NCI-H2107 treated with DMSO at 0.1 percent for 48 hours (cell line): ENCODE results near the gene MPIG6B.

Experiments used
- DNase-seq: peaks from one replicate; lab custom pipeline; 2025; ENCODE audit not compliant: unreplicated experiment; lab: John Stamatoyannopoulos, UW

MPIG6B gene

GRCh38 chr6:31720196-31720770, 2.9 kb upstream of the MPIG6B start:
- DNase-seq, result no peak

- DNase-seq, result no peak
These were observed 1.7 kb upstream of the MPIG6B start, which contains the start of gene LY6G6C for GRCh38 chr6:31721351-31722020. TSS of gene LY6G6C (minus strand) at chr6:31721746. CDS start at chr6:31721679, 67 bp downstream.

DNA sequence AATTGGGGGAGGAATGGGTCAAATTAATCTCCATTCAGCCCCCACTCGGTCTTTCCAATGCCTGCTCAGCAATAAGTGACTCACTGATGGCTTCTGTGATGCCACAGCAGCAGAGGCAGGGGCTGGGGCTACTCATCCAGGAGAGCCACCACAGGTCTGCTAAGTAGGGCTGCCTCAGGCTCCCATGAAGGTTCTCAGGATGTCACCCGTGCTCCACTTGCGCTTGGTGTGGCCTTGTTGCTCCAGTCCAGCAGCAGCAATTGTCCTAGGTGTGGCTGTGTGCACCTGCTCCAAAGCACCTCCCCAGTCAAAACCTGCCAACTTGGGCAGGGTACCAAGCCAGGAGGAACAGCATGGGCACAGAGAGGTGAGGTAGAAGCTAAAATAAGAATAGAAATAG, 1.0 kb upstream of the MPIG6B start:
- DNase-seq, result no peak

GRCh38 chr6:31723980-31724691, 963 bp downstream of the MPIG6B start:
- no peak for DNase-seq

GRCh38 chr6:31725502-31726350, 2.6 kb downstream of the MPIG6B start:
- DNase-seq, result no peak

GRCh38 chr6:31727034-31727716, 4.0 kb downstream of the MPIG6B start:
- no peak for DNase-seq

DNA sequence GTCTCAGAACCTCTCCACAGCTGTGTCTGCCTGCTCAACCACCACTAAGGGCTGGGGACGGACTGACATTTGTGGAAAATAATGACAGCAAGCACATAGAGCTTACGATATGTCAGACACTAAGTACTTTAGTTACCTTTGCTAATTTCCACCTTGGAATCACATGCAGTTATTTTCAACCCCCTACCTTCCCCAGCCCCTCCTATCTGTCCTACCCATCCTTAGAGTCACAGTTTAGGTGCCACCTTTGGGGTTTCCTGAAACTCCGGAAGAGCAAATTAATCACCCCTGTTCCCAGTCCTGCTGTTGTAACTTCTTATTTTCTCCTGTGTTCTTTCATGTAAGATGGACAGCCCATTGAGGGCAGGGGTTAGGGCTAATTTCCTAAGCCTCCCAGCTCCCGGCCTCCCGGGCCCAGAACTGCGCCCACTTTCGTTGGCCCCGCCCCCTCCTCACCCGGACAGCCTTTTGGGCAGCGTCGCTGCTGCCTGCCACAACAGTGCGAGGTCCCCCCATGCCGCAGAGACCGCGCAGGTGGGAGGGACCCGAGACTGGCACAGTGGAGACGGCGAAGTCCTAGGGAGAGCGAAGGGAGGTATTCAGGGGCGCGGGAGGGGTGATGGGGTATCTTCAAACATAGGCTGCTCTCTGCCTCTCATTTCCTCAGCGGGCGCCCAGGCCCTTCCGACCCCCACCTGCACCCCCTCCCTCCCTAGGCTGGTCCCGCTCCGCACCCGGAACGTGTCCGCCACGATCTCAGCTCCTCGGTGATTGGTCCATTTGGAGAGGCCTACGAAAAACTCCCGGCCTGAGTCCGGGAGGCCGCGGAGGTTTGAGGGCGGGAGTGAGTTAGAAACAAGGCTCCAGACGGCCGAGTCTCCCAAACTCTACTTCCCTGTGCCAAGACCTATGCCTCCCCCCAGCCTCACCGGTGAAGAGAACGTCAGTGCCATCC, 4.8 kb downstream of the MPIG6B start:
- no peak for DNase-seq

DNA sequence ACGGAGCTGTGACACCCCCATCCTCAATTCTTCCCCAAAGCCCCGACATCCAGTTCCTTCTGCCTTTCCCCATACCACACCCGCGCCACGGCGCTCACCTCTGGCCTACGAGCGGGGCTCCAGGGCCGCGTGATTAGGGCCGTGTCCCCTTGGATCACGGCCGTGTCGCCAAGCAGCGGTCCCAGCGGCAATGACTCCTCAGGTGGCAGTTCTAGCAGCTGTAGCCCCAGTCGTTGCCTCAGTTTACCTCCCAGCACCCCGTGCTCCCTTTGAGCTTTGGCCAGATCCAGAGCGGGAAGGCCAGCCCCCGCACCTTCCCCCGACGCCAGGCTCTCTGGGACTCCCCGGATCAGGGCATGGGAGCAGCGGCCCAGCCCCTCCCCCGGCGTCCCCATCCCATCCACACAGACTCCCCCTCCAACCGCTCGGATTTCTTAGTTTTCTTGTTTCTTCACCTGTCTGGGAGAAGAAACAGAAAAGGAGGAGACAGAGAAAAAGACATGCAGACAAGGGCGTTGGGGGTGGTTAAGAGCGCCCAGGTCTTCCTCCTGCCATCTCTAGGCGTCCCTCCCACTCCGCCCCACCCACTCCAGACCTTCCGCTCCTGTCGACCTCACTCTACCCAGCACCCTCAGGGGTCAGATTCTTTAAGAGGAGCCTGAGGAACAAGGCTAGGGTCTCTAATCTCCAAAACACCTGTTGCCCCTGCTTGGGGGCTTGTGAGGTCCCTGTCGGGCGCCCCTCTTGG, 5.8 kb downstream of the MPIG6B start, which contains the start of gene DDAH2:
Gene DDAH2, minus strand, starts transcription at position 533 of the 748 bp plus-strand sequence. Its CDS starts 138 bp downstream, at position 395.
- DNase-seq, result no peak

GRCh38 chr6:31729515-31729978, 6.4 kb downstream of the MPIG6B start:
- no peak for DNase-seq

- DNase-seq, result no peak
These were observed 6.9 kb downstream of the MPIG6B start for GRCh38 chr6:31729979-31730630.

GRCh38 chr6:31730631-31731086, 7.5 kb downstream of the MPIG6B start:
- DNase-seq, result no peak

GRCh38 chr6:31732029-31732428, 8.9 kb downstream of the MPIG6B start:
- no peak for DNase-seq

GRCh38 chr6:31733734-31734133, 10.6 kb downstream of the MPIG6B start:
- no peak for DNase-seq

- no peak for DNase-seq
These were observed 11.2 kb downstream of the MPIG6B start for GRCh38 chr6:31734247-31734820.

GRCh38 chr6:31734821-31735406, 11.7 kb downstream of the MPIG6B start:
- DNase-seq, result no peak

DNA sequence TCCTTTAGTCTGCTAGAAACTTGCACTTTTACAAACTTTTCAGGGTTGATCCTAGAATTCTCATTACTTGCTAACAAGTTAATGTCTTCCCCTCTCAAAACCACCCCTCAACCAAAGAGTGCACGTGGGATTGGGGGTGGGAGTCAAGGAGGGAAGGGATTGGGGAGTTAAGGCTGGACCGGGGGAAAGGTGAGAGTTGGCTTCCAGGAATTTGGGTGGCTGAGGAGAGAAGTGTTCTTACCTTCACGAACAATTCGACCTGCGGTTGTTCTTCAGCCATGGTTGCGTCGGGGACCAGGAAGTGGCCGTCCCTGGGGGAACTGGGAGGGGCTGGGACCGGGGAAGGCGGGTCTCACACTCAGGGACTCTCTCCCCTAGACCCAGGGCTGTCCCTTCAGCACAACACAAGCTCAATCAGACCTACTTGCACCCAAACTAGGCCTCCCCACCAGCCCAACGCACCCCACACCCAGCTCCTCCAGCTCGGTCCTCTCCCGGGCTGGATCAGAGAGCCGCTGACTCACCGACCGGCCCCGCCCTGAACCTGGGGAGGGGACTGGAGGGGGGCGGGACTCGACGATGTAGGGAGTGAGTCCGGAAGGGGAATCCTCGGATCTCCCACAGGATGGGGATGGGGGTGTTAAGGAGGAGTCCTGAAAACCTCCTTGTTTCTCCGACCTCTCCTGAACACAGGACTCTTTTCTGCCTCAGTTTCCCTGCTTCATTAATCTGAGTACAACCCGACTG, 13.0 kb downstream of the MPIG6B start, which contains the start of gene CLIC1:
Gene CLIC1, minus strand, starts transcription at position 510 of the 747 bp plus-strand sequence. Its CDS starts 230 bp downstream, at position 280.
- DNase-seq, result no peak
